K562 (cell line): ENCODE results near the gene OPCML. TPM values are rescaled to one million over a fixed set of nuclear protein-coding genes. Genes with fewer than 3 reads are reported as not detected.

Experiments used
- ATAC-seq: fragments of 200-7000 bp; cut with Tn5 transposase; 3 replicates; pipeline ENCODE4 v1.9.1; 2020; ENCODE audit warnings: moderate library complexity
- BruUV-seq: library from RNA; stranded (reverse); fragments of 400-500 nt; replicated peaks from 2 replicates; lab custom pipeline; 2021; lab: Mats Ljungman, UMichigan
- CTCF ChIA-PET: fragments of 300-600 bp; formaldehyde crosslinking; extraction: SDS; loops from one replicate; lab custom pipeline; 2021; ENCODE audit warnings: low intra/inter-chr PET ratio; lab: Yijun Ruan, JAX
- POLR2A ChIA-PET: fragments of 300-600, 350-650 bp; sonication (Branson Sonifier 250); formaldehyde crosslinking; extraction: SDS; loops from one replicate; lab custom pipeline; 2021; ENCODE audit warnings: antibody characterized with exemption, inconsistent platforms; lab: Yijun Ruan, JAX
- DNase-seq, 4 experiments: peaks; one replicate each; pipeline versions ENCODE4 v3.0.0 to v3.0.0-alpha.2; 2011 to 2018; ENCODE audit warnings: low spot score in 3 of 4, mixed read lengths in 3 of 4; ENCODE audit errors: extremely low read depth in 1 of 4
- FAIRE-seq: peaks from 2 replicates; lab custom pipeline; 2011; peaks lifted over from hg19 to GRCh38; lab: Jason Lieb, UNC
- H2AFZ ChIP-seq: 2 replicates; pipeline ENCODE4 v1.6.0; 2011; ENCODE audit warnings: low read depth, low read length, control low read depth, inconsistent platforms
- H3K27ac ChIP-seq: fragments of 200-600 bp; 3 replicates; pipeline ENCODE4 v1.8.0; 2011; ENCODE audit warnings: low read depth, mild to moderate bottlenecking, control low read depth, inconsistent platforms, low read length, moderate library complexity, mixed read lengths; ENCODE audit errors: extremely low read depth
- H3K27me3 ChIP-seq, 2 experiments: fragments of 300-600 bp in 1 of 2; 2 replicates in 1 of 2; 3 replicates in 1 of 2; pipeline versions ENCODE4 v1.6.0 to v1.8.0; 2011; ENCODE audit warnings: inconsistent platforms in 2 of 2, low read length in 2 of 2, mild to moderate bottlenecking in 1 of 2, mixed read lengths in 1 of 2, moderate library complexity in 1 of 2; ENCODE audit not compliant: control insufficient read depth in 2 of 2, insufficient read depth in 2 of 2
- H3K36me3 ChIP-seq: fragments of 300-600 bp; 3 replicates; pipeline ENCODE4 v1.8.0; 2011; ENCODE audit warnings: mild to moderate bottlenecking, low read length, inconsistent platforms; ENCODE audit not compliant: control insufficient read depth, insufficient read depth
- H3K4me1 ChIP-seq, 2 experiments: fragments of 200-600 bp in 1 of 2; replicated peaks in 1 of 2; 2 replicates in 1 of 2; 3 replicates in 1 of 2; pipeline versions ENCODE4 v1.5.1 to v1.8.0; 2011; ENCODE audit warnings: inconsistent platforms in 2 of 2, low read length in 2 of 2, mild to moderate bottlenecking in 1 of 2, mixed read lengths in 1 of 2, moderate library complexity in 1 of 2; ENCODE audit not compliant: control insufficient read depth in 2 of 2, insufficient read depth in 2 of 2
- H3K4me2 ChIP-seq: 2 replicates; pipeline ENCODE4 v1.6.1; 2011; ENCODE audit warnings: low read length, control low read depth, inconsistent platforms, mixed read lengths; ENCODE audit not compliant: insufficient read depth
- H3K4me3 ChIP-seq: fragments of 200-600 bp; sonication (generic), shearing (Covaris generic); 2 replicates; pipeline ENCODE4 v1.5.1; 2016; ENCODE audit warnings: control low read depth, inconsistent platforms
- H3K79me2 ChIP-seq: fragments of 200-600 bp; 3 replicates; pipeline ENCODE4 v1.8.0; 2011; ENCODE audit warnings: low read length, inconsistent platforms; ENCODE audit not compliant: control insufficient read depth, insufficient read depth
- H3K9ac ChIP-seq, 2 experiments: 2 replicates each; pipeline versions ENCODE4 v1.6.0 to v1.6.1; 2011; ENCODE audit warnings: low read depth in 2 of 2, low read length in 2 of 2, control low read depth in 1 of 2, inconsistent platforms in 1 of 2, mild to moderate bottlenecking in 1 of 2, mixed read lengths in 1 of 2; ENCODE audit not compliant: insufficient read depth in 1 of 2
- H3K9me1 ChIP-seq: one replicate; pipeline ENCODE4 v1.6.0; 2011; ENCODE audit warnings: inconsistent platforms, mild to moderate bottlenecking, low read length, moderate library complexity; ENCODE audit not compliant: control insufficient read depth, insufficient read depth
- H3K9me3 ChIP-seq: replicated peaks from 2 replicates; pipeline ENCODE4 v1.5.1; 2011; ENCODE audit warnings: low read depth, low read length, inconsistent platforms; ENCODE audit not compliant: control insufficient read depth, insufficient read depth
- H4K20me1 ChIP-seq: replicated peaks from 2 replicates; pipeline ENCODE4 v1.6.1; 2011; ENCODE audit warnings: low read length, inconsistent platforms, mixed read lengths; ENCODE audit not compliant: control insufficient read depth, insufficient read depth
- ARID2 ChIP-seq: fragments of 450-650 bp; IDR thresholded peaks from 2 replicates; pipeline ENCODE4 v1.6.1; 2017; ENCODE audit warnings: antibody characterized with exemption, mild to moderate bottlenecking
- BACH1 ChIP-seq: fragments of 200-800 bp; sonication (Bioruptor generic); IDR thresholded peaks from 2 replicates; pipeline ENCODE4 v1.6.1; 2016; ENCODE audit warnings: missing genetic modification characterization, missing compliant biosample characterization
- BRF1 ChIP-seq: IDR thresholded peaks from 3 replicates; pipeline ENCODE4 v1.6.1; 2011; ENCODE audit warnings: borderline replicate concordance, mild to moderate bottlenecking; ENCODE audit not compliant: insufficient read length; ENCODE audit errors: extremely low read depth
- CXXC5 ChIP-seq: fragments of 250-450 bp; sonication (Bioruptor Pico); IDR thresholded peaks from 2 replicates; pipeline ENCODE4 v1.8.0; 2022; ENCODE audit warnings: inconsistent platforms, mild to moderate bottlenecking, moderate library complexity
- GTF2B ChIP-seq: IDR thresholded peaks from 2 replicates; pipeline ENCODE4 v1.6.1; 2011; ENCODE audit not compliant: insufficient read length; ENCODE audit errors: extremely low read depth
- HNRNPUL1 ChIP-seq: fragments of 200-400 bp; formaldehyde crosslinking; IDR thresholded peaks from 2 replicates; pipeline ENCODE4 v1.6.1; 2017; ENCODE audit warnings: low read length
- ILF3 ChIP-seq: fragments of 450-650 bp; IDR thresholded peaks from 2 replicates; pipeline ENCODE4 v1.6.1; 2018; ENCODE audit warnings: antibody characterized with exemption, mild to moderate bottlenecking, moderate library complexity, borderline replicate concordance
- KLF13 ChIP-seq: fragments of 450-650 bp; IDR thresholded peaks from 2 replicates; pipeline ENCODE4 v1.6.1; 2016; ENCODE audit warnings: missing genetic modification characterization, low read depth, mild to moderate bottlenecking, missing compliant biosample characterization, moderate library complexity, borderline replicate concordance
- MCM5 ChIP-seq: fragments of 450-650 bp; IDR thresholded peaks from 2 replicates; pipeline ENCODE4 v1.6.1; 2016; ENCODE audit warnings: low read depth
- PHF21A ChIP-seq: fragments of 450-650 bp; IDR thresholded peaks from 2 replicates; pipeline ENCODE4 v1.6.1; 2017; ENCODE audit warnings: low read depth, borderline replicate concordance
- RAD51 ChIP-seq: fragments of 450-650 bp; IDR thresholded peaks from 2 replicates; pipeline ENCODE4 v1.7.1; 2016; ENCODE audit warnings: low read depth, mild to moderate bottlenecking, borderline replicate concordance
- RBM34 ChIP-seq: fragments of 200-400 bp; formaldehyde crosslinking; IDR thresholded peaks from 2 replicates; pipeline ENCODE4 v1.6.1; 2018; ENCODE audit warnings: low read length, borderline replicate concordance; ENCODE audit not compliant: insufficient read depth
- RBM39 ChIP-seq: fragments of 200-400 bp; formaldehyde crosslinking; optimal IDR thresholded peaks from 2 replicates; pipeline ENCODE3; 2018; ENCODE audit warnings: low read depth, low read length
- SIN3A ChIP-seq, 2 experiments: fragments of 150-350 bp in 1 of 2; IDR thresholded peaks; 2 replicates each; pipeline ENCODE4 v1.6.1; 2011 to 2016; ENCODE audit warnings: borderline replicate concordance in 2 of 2, low read depth in 2 of 2, low read length in 2 of 2, mild to moderate bottlenecking in 2 of 2, moderate library complexity in 2 of 2; ENCODE audit not compliant: control insufficient read depth in 1 of 2
- SMAD3 ChIP-seq: fragments of 450-650 bp; formaldehyde crosslinking; conservative IDR thresholded peaks from 2 replicates; pipeline ENCODE4 v1.4.0; 2020; ENCODE audit warnings: mild to moderate bottlenecking
- THRB ChIP-seq: fragments of 450-650 bp; formaldehyde crosslinking; conservative IDR thresholded peaks from 2 replicates; pipeline ENCODE4 v1.4.0; 2022; ENCODE audit warnings: mild to moderate bottlenecking, missing genetic modification characterization
- TOE1 ChIP-seq, 2 experiments: fragments of 450-650 bp in 1 of 2; sonication (generic) in 1 of 2; formaldehyde crosslinking in 1 of 2; IDR thresholded peaks; 2 replicates each; pipeline versions ENCODE4 v1.7.1 to v1.8.0; 2016 to 2022; ENCODE audit warnings: borderline replicate concordance in 2 of 2, mild to moderate bottlenecking in 2 of 2, antibody characterized with exemption in 1 of 2, inconsistent platforms in 1 of 2, low read depth in 1 of 2, missing genetic modification reagents in 1 of 2, moderate library complexity in 1 of 2
- ZFP36 ChIP-seq: fragments of 150-350 bp; IDR thresholded peaks from 2 replicates; pipeline ENCODE4 v1.6.1; 2018; ENCODE audit warnings: low read length, low read depth; ENCODE audit not compliant: partially characterized antibody
- ZFPM2 ChIP-seq: fragments of 250-450 bp; sonication (Bioruptor Pico); IDR thresholded peaks from 2 replicates; pipeline ENCODE4 v1.5.1; 2022; ENCODE audit warnings: mild to moderate bottlenecking
- ZNF124 ChIP-seq: sonication (generic); formaldehyde crosslinking; IDR thresholded peaks from 2 replicates; pipeline ENCODE4 v1.8.1; 2022; ENCODE audit warnings: missing genetic modification reagents
- ZNF445 ChIP-seq: fragments of 250-450 bp; sonication (Bioruptor Pico); IDR thresholded peaks from 2 replicates; pipeline ENCODE4 v1.4.0; 2020; ENCODE audit warnings: low read depth, mild to moderate bottlenecking, moderate library complexity
- ZNF584 ChIP-seq: fragments of 200-800 bp; sonication (Bioruptor generic); IDR thresholded peaks from 2 replicates; pipeline ENCODE4 v1.6.1; 2016; ENCODE audit warnings: low read depth, mild to moderate bottlenecking, missing genetic modification characterization, missing compliant biosample characterization
- WGBS: fragments of 100-300 bp; shearing (Covaris generic); methylation state at CpG from one replicate; pipeline ENCODE4 v1.1.6; 2016; ENCODE audit warnings: low coverage, mixed read lengths; ENCODE audit not compliant: insufficient coverage; ENCODE audit errors: missing lambda C conversion rate; 5-methylcytosine and 5-hydroxymethylcytosine counted together
- in situ Hi-C: fragments of 300-500 bp; cut with MboI; formaldehyde crosslinking; loops from 4 replicates; pipeline ENCODE4 v1.15.0; 2018; ENCODE audit warnings: inconsistent platforms, mixed read lengths
- intact Hi-C: fragments of 100-400 bp; cut with micrococcal nuclease; formaldehyde crosslinking; loops from 2 replicates; pipeline ENCODE4 v1.14.2; 2022
- polyA plus RNA-seq, 8 experiments: library from polyadenylated mRNA; depleted of rRNA in 4 of 8; stranded (reverse) in 5 of 8; unstranded in 3 of 8; fragments of >200 nt; fragmentation: Nextera tagmentation in 2 of 8; fragmentation: Illumina TruSeq in 1 of 8; extraction: Ambion mirVana in 2 of 8; extraction: Trizol in 1 of 8; gene quantifications; 2 replicates each; pipeline versions ENCODE4 v1.2.1 to v1.2.3, GENCODE V29; 2011 to 2014; ENCODE audit warnings: inconsistent platforms in 1 of 8, missing spikeins in 1 of 8
- total RNA-seq, 7 experiments: library from RNA; depleted of rRNA in 6 of 7; stranded (reverse); fragments of >200 nt in 6 of 7; fragmentation: Illumina TruSeq in 2 of 7; extraction: Trizol in 2 of 7; gene quantifications; 2 replicates each; pipeline versions ENCODE4 v1.2.1 to v1.2.3, GENCODE V29; 2011 to 2021; ENCODE audit warnings: low replicate concordance in 1 of 7

The OPCML gene
- total and polyA plus RNA-seq, 9 of the 15 experiments (the other 6 are each of a cell fraction or from before 2014, with no cell fraction given), result not detected

GRCh38 chr11:133388260-133388659, 144.0 kb downstream of the OPCML start (continued):
- TF ChIP-seq ARID2, result no peak
- no peak for TF ChIP-seq HNRNPUL1
- no peak for TF ChIP-seq PHF21A
- no peak for TF ChIP-seq TOE1 (IDR thresholded peaks at IDR 0.05; ENCODE audit: borderline replicate concordance)
- TF ChIP-seq TOE1 (CRISPR knock-in tag; IDR thresholded peaks at IDR 0.05; ENCODE audit: borderline replicate concordance, low read depth), result no peak
- TF ChIP-seq THRB, result no peak
- TF ChIP-seq KLF13 (tag), result no peak
- no peak for TF ChIP-seq BRF1
- TF ChIP-seq MCM5, result no peak
- no peak for TF ChIP-seq SMAD3
- no peak for TF ChIP-seq CXXC5 (CRISPR knock-in tag)

GRCh38 chr11:133386852-133387251, 145.4 kb downstream of the OPCML start:
- H3K9ac ChIP-seq, result no peak overlapping the region
- ChIA-PET POLR2A (no interaction called here), CTCF (no interaction called here)
- FAIRE-seq (no peak), DNase-seq (no peak), ATAC-seq (no peak)
- no peak overlapping the region for H2AFZ ChIP-seq
- H4K20me1 ChIP-seq, result no peaks in the 10 kb centered on the region
- 3% methylated on average over 4 of the region's 4 CpGs for WGBS
- no peak overlapping the region for H3K4me3 ChIP-seq
- no TSS peak for BruUV-seq
- no peaks in the 10 kb centered on the region for H3K9me1 ChIP-seq
- intact Hi-C loops, result no loop called here
- in situ Hi-C loops, result no loop called here
- H3K4me1 ChIP-seq, result no peaks in the 10 kb centered on the region
- H3K9me3 ChIP-seq, result no peaks in the 10 kb centered on the region
- no peaks in the 10 kb centered on the region for H3K27me3 ChIP-seq
- H3K36me3 ChIP-seq, result no peaks in the 10 kb centered on the region
- no peak overlapping the region for H3K27ac ChIP-seq
- no peak overlapping the region for H3K4me2 ChIP-seq
- H3K79me2 ChIP-seq, result no peaks in the 10 kb centered on the region
- TF ChIP-seq RAD51 (no peak), ZNF445 (CRISPR knock-in tag) (no peak), RBM39 (no peak), ZFP36 (no peak), RBM34 (no peak), ILF3 (no peak), BACH1 (tag) (no peak), ZNF124 (CRISPR knock-in tag) (no peak), GTF2B (no peak), SIN3A (IDR thresholded peaks at IDR 0.05; ENCODE audit: borderline replicate concordance in 2 of 2, control insufficient read depth in 1 of 2, low read depth in 2 of 2, low read length in 2 of 2) (no peak), ZFPM2 (no peak), ZNF584 (no peak)
